Activated effector memory CD4-positive, alpha-beta T cell treated with anti-CD3 and anti-CD28 coated beads, Interleukin-2, amount 50 U/mL, for 16 hours (primary cell): ENCODE data around the gene DGAT2.
"Not testable (repeated sequence)": the region's sequence is repeated elsewhere in the genome, so short reads cannot be mapped to it uniquely, and the experiment has no call there.

ENCODE experiments used
- DNase-seq: peaks from one replicate; pipeline ENCODE4 v3.0.0-alpha.2; 2020

The DGAT2 gene, protein sequence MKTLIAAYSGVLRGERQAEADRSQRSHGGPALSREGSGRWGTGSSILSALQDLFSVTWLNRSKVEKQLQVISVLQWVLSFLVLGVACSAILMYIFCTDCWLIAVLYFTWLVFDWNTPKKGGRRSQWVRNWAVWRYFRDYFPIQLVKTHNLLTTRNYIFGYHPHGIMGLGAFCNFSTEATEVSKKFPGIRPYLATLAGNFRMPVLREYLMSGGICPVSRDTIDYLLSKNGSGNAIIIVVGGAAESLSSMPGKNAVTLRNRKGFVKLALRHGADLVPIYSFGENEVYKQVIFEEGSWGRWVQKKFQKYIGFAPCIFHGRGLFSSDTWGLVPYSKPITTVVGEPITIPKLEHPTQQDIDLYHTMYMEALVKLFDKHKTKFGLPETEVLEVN

DNA sequence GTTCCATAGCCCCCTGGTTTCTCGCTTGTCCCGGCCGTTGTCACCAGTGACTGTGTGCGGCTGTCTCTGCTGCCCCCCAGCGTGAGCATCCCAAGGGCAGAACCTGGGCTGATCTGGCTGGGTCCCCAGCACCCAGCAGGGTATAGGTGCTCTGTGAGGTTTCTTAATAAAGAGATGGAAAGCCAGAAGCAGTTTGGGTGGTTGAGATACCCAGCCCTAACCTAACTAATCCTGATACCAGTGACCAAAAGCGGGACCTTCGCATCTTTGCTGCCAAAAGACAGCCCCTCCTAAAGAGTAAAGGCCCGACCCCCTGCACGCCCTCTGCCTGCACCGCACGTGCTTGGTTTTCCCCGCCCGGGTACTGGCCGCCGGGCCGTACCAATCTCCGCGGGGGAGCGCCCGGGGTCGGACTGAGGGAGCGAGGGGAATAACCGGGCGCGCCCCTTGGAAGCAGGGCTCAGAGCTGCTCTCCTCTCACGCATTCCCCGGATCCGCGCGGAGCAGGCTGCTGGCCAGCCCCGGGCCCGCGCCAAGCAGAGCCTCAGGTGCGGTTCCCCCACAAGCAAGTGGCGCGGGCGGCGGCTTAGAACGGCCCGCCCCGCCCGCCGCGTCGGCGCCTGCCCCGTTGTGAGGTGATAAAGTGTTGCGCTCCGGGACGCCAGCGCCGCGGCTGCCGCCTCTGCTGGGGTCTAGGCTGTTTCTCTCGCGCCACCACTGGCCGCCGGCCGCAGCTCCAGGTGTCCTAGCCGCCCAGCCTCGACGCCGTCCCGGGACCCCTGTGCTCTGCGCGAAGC, at the start of gene DGAT2:
Gene DGAT2, plus strand, starts transcription at position 667 of the 797 bp plus-strand sequence. CDS start 214 bp downstream, outside the sequence.
- peak; percentile 90 for DNase-seq

DNA sequence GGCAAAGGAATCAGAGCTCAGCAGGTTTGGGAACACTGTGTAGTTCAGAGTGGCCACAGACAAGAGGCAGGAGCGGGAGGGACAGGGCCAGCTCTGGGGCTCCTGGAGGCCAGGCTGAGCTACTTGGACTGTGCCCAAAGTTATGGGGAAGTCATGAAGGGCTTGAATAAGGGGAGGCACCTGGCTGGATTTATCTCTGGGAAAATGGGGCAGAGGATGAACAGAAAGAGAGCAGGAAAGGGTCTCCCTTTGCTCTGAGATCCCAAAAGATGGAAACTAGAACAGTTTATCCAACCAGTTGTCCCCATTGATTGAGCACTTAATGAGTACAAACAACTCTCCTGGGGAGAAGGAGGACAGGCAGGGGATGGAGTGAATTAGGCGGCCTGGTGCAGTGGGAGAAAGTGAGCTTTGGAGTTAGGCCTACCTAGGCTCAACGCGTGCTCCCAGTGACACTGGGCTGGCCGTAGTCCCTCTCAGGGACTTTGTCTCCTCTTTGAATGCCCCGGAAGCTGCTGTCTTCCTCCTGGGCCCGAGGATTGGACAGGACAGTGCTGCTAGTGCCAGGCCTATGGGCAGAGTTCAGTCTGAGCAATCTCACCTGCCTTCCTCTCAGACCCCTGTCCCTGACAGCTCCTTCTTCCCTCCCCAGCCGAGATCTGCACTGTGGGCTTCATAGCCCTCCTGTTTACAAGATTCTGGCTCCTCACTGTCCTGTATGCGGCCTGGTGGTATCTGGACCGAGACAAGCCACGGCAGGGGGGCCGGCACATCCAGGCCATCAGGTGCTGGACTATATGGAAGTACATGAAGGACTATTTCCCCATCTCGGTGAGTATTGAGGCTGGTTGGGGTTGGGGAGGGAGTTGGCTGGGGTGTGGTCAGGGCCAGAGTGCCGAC, 49.0 kb upstream of the DGAT2 start:
- peak; percentile 37 for DNase-seq

DNA sequence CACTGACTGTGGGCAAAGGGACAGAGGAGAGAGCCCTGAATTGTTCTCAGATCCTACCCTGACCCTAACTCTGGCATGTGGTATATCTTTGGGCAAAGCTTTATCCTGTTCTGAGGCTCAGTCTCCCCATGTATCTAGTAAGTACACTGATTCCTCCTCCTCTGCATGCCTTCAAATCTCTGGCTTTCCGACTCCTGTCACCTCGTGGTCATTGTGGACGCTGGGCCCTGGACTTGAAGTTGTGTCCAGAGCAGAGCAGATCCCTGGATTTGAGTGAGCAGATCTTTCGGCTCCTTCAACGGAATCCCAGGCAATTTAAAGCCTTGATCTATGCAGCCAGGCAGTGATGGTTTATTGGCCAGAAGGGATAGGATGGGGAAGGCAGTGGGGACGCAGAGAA, 47.9 kb upstream of the DGAT2 start:
- peak; percentile 21 for DNase-seq

DNA sequence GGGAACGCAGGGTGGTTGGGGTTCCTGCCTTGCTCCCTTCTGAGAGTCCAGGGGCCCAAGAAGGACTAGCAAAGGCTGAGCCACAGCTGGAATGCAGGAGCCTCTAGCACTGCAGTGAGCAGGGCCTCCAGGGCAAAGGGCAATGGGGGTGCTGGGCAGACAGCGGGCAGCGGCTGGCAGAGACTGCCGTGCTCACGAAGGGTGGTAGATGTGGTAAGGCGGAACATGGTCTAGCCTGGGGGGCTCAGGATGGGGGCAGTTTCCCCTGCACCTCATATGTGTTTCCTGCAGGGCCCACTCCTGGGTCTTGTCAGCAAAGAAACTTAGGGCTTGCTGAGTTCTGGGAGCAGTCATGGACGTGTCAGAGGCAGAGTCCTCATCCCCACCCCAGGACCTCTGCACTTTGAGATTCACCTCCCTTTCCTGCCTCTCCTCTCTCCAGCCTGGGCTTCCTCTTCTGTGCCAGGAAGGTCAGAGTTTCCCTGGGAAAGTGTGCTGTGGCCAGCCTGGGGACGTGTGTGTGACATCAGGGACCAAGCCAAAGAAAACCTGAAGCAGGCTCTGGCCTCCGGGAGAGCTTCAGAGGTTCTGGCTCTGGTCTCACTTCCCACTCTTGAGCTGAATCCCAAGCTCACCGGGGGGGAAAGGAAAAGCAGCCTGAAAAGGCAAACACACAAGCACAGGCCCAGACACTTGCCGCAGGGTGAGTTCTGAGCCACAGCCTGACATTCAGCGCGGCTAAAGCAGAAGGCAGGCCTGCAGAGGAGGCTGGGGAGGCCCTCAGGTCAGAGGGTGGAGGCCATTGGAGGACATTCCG, 46.5 kb upstream of the DGAT2 start:
- DNase-seq, result peak; percentile 46

DNA sequence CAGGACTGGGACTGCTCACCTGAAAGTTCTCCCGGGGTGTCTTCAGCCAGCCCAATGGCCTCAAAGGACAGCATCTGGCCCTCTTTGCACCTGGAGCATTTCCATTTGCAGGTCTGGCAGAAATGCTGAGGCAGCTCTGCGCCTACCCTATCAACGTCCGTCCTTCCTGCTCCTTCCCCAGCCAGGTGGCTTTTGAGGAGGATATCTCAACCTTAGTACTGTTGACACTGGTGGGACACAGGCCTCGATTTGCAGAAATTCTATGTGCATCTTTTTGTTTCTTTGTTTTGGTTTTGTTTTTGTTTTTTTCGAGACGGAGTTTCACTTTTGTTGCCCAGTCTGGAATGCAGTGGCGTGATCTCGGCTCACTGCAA, 45.9 kb upstream of the DGAT2 start:
- DNase-seq, result no peak

DNA sequence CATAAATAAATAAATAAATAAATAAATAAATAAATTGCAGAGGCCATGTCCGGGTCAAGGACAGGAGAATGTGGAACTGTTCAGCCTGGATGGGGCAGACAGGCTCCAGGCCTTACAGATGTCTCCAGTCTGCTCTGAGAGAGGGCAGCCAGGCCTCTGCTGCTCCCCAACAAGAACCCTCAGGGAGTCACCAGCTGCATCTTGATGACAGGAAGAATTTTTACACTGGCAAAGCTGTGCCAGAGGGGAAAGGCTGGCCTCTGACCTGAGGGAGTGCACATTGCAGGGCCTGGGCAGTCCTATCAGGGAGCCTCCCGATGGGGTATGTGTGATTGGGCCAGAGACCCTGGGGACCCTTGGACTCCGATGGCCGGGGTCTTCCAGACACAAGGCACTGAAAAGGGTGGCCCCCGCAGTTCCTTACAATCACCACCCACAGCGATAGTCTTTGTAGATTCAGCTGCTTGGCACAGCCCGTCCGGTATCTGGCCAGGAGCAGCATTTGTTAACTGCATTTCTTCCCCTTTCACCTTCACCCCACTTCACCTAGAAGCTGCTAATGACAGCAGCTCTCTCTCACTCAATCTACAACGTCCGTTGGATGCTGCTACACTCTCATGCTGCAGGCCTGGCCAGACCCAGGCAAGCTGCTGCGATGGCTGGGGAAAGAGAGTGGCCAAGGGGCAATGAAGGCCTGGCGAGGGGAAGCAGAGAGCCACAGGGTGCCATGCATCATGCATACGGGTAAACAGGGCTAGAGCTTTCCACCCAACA, 42.8 kb upstream of the DGAT2 start:
- DNase-seq, result peak; percentile 57

DNA sequence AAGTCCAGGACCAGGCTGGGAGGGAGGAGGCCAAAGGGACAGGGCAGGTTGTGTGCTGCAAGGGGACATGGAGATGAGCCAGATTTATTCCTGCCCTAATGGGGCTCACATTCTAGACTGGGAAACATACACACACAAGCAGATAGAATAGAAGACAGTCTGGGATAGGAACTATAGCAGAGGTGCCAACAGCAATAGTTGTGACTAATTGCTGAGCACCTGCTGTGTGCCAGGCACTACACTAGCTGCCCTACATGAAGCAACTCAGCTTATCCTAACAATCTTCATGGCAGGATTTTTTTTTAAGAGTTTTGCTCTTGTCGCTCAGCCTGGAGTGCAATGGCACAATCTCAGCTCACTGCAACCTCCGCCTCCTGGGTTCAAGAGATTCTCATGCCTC, 39.6 kb upstream of the DGAT2 start:
- DNase-seq, result no peak

DNA sequence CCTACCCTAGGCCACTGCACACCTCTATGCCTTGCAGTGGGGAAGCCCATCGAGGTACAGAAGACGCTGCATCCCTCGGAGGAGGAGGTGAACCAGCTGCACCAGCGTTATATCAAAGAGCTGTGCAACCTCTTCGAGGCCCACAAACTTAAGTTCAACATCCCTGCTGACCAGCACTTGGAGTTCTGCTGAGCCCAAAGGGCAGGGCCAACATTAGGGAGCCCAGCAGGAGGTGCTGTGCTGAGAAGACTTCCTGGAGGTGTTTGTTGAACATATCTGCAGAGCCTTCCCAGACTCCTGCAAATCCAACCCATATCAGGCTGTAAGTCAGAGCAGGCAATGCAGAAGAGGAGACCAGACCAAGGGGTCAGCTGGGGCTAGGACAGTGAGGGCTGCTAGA, 37.5 kb upstream of the DGAT2 start:
- DNase-seq, result peak; percentile 39

DNA sequence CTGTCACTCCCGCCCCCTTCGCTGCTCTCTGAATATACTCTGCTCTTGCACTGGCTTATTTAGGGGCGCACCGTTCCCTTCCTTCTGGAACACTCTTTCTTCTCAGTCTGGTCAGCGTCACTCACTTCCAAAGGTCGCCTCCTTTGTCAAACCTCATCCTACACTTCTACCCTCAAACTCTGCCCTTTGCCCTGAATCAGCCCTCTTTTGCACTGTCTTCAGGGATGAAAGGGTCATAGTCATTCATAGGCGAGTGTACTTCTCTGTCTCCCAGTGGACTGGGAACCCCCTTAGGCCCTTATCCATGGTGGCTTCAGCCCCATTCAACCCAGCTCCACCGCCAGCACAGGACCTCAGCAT, 35.5 kb upstream of the DGAT2 start:
- no peak for DNase-seq

DNA sequence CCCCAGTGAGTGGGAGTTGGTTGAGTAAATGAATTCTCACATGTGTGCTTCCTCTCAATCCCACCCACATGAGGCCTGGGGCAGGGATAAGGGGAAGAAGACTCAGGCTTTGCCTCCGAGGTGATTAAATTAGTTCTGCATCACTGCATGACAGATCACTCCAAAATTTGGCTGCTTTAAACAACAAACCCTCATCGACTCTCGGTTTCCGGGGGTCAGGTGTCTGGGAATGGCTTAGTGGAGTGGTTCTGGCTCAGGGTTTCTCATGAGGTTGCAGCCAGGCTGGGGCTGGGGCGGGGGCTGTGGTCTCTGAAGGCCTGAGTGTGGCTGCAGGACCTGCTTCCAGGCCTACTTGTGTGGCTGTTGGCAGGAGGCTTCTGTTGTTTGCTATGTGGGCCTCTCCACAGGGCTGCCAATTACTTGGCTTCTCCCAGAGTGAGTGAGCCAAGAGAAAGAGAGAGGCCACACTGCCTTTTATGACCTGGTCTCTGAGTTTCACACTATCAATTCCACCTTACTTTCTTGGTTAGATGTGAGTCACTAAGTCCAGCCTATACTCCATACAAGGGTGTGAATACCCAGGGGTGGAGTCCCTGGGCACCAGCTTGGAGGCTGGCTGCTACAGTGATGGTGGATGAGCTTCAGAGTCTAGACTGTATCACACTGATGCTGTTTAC, 35.0 kb upstream of the DGAT2 start:
- peak; percentile 33 for DNase-seq

DNA sequence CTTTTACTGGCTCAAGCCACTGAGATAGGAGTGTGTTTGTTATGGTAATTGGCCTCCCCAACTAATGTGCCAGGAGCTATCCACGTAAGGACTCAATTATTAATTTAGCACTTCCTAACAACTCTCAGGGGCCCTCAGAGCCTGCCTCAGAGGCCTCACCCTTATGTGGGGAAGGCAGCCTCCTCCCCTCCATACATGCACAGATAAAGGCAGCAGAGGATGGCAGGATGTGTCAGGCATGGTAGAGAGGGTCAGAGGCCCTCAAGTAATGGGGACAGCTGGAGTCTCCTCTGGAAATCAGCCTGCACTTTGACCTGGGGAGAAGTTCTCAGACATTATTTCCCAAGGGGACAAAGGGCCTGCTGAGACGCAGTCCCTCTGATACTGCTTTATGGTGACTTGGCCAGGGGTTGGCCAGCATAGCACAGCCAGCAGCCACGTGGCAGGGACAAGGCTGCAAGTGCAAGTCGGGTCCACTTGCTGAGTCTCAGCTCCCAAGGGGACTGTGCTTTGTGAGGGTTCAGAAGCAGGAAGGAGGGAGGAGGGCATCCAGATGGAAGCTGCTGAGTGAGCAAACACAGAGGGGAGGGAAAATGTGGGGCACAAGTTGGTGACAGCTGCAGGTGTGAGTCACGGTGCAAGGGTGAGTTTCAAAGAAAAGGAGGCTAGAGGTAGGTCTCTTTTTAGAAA, 33.9 kb upstream of the DGAT2 start:
- peak; percentile 50 for DNase-seq

DNA sequence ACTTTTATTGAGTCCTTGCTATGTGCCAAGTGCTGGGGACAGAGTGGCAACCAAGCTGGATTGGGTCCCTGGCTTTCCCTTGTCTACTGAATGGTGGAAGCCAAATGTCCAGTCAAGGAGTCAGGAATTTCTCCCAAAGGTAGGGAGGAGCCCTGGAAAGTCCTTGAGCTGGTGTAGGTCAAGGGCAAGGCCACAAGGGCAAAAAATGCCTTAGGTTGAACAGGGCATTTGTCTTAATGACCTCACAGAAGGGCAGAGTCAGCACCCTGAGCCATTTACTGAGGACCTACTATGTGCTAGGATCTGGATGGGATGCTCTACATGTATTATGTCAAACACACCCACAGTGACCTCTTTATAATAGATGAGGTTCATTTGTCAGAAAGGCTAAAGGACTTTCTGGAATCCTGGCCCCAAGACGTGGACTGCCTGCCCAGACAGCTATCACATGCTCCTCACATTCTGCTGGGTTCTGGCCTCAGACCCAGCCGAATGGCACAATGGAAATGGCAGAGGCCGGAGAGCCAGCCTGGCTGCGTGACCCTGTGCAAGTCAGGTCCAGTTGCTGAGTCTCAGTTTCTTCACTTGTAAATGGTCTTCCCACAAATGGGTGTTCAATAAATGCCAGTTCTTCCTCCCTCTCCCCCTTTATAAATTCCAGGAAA, 33.3 kb upstream of the DGAT2 start:
- DNase-seq, result peak; percentile 28

DNA sequence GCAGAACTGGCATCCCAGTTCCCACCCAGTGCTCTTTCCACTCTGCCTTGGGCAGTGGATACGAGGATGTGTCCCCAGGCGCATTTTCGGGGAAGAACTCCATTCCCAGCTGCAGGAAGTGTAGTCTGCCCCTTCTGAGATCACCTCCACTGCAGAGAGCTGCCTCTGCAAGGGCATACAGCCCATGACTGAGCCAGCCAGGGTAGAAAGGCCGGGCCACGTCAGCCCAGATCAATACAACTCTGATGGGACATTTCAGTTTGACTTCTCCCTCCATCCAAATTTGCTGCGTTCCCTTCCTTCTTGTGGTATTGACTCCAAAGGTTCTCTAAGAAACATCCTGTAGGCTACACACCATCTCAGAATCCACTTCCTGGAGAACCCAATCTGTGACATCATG, 31.3 kb upstream of the DGAT2 start:
- DNase-seq, result peak; percentile 39

DNA sequence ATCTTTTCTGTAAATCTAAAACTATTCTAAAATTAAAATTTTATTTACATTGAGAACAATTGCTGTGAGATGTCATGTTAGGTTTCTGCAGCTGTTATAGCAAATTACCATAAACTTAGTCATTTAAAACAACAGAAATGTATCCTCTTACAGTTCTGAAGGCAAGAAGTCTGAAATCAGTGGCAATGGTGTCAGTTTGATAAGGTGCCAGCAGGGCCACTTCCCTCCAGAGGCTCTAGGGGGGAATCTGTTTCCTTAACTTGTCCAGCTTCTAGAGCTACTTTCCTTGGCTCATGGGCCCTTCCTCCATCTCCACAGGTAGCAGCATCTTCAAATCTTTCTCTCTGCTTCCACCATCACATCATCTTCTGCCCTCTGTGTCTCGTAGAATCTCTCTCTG, 27.9 kb upstream of the DGAT2 start:
- DNase-seq, result no peak

DNA sequence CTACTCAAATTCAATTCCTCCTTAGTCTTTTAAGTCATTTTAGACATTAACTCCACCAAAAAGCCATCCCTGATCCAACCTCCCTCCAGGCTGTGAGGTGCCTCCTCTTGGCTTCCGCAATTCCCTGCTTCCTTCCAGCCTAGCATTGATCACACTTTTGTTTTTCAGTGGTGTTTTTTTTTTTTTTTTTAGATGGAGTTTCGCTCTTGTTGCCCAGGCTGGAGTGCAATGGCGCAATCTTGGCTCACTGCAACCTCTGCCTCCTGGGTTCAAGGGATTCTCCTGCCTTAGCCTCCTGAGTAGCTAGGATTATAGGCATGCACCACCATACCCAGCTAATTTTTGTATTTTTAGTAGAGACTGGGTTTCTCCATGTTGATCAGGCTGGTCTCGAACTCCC, 25.4 kb upstream of the DGAT2 start:
- peak; percentile 12 for DNase-seq

DNA sequence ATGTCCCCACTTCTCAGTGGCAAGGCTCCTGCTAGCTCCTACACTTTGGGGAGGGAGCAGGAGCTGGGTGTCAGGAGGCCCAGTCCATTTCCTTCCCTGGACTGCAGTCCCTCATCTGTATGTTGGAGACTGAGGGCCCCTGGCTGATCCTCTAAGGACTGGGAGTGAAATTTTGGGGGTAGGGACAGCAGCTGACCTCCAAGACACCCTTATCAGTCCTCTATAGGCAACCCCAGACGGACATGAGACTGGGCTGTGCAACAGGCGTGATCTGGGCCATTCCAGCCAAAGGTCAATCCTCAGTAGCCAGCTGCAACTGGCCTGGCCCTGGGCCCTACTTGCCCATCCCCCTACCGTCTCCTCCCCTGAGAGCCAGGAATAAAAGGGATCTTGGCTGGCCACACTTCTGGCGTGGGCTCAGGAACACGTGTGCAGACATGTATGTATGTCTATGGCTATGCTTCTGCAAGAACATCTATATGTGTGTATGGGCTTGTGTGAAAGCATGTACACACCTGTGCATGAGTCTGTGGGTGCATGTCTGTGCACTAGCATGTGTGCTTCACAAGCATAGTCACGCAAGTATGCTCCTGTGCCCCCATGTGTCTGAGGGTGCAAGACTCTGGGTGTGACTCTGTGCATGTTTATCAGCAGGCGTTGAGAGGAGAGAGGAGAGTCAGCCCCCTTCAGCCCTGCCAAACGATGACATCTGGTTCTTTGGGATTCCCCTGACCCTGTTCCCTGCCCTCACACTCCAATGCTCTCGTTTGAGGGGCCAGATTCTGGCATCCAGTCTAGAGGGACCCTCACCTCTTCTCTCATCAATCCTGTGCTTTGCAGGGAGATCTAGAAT, 24.6 kb upstream of the DGAT2 start:
- DNase-seq, result no peak

DNA sequence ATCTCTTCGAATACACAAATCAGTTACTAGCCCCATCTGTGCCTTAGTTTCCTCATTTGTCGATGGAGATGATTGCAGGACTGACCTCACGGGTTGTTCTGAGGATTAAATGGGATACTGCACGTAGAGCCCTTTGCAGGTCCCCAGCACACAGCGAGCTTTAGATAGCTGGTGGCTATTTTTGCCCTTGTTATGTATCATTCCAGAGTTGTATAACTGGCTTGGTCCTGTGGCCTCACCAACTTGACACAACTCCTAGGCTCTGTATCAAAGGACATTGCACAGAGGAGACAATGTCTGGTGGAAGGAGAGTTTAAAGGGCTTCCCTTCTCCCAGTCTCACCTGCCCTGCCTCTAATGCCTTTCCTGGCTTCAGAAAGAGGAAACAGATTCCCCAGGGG, 22.8 kb upstream of the DGAT2 start:
- DNase-seq, result no peak

DNA sequence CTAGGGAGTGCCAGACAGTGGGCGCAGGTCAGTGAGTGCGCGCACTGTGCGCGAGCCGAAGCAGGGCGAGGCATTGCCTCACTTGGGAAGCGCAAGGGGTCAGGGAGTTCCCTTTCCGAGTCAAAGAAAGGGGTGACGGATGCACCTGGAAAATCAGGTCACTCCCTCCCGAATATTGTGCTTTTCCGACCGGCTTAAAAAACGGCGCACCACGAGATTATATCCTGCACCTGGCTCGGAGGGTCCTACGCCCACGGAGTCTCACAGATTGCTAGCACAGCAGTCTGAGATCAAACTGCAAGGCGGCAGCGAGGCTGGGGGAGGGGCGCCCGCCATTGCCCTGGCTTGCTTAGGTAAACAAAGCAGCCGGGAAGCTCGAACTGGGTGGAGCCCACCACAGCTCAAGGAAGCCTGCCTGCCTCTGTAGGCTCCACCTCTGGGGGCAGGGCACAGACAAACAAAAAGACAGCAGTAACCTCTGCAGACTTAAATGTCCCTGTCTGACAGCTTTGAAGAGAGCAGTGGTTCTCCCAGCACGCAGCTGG, 19.8 kb upstream of the DGAT2 start:
- DNase-seq, result not testable (repeated sequence)
